GM08714 (cell line): ENCODE data around the gene CCDC47.
"Not testable (repeated sequence)": the region's sequence is repeated elsewhere in the genome, so short reads cannot be mapped to it uniquely, and the experiment has no call there.

Source experiments
- H3K4me3 ChIP-seq: fragments of 200-500 bp; sonication (Bioruptor generic); 2 replicates; pipeline ENCODE4 v1.5.1; 2014; ENCODE audit warnings: mild to moderate bottlenecking, low read length, inconsistent platforms
- ZNF274 ChIP-seq: IDR thresholded peaks from 2 replicates; pipeline ENCODE4 v1.6.1; 2012; ENCODE audit warnings: mild to moderate bottlenecking, low read depth, low read length

The CCDC47 gene

GRCh38 chr17:63722403-63722802 lies 51.0 kb downstream of the CCDC47 start:
- TF ChIP-seq ZNF274, result no peak

GRCh38 chr17:63720194-63720593 lies 53.2 kb downstream of the CCDC47 start:
- H3K4me3 ChIP-seq, result not testable (repeated sequence)

More at GRCh38 chr17:63722403-63722802, 51.0 kb downstream of the CCDC47 start:
- no peak overlapping the region for H3K4me3 ChIP-seq

- TF ChIP-seq ZNF274, result no peak
- H3K4me3 ChIP-seq, result no peak overlapping the region
These were observed 54.4 kb downstream of the CCDC47 start for GRCh38 chr17:63718988-63719387.

- no peak for TF ChIP-seq ZNF274
- H3K4me3 ChIP-seq, result no peak overlapping the region
These were observed 57.0 kb downstream of the CCDC47 start for GRCh38 chr17:63716426-63716825.

- TF ChIP-seq ZNF274, result no peak
These were observed 58.7 kb downstream of the CCDC47 start for GRCh38 chr17:63714550-63715277.

GRCh38 chr17:63709110-63709509 lies 64.3 kb downstream of the CCDC47 start:
- no peak overlapping the region for H3K4me3 ChIP-seq
- TF ChIP-seq ZNF274, result no peak

More at GRCh38 chr17:63714550-63715277, 58.7 kb downstream of the CCDC47 start:
- no peak overlapping the region for H3K4me3 ChIP-seq

GRCh38 chr17:63707151-63707550 lies 66.2 kb downstream of the CCDC47 start:
- TF ChIP-seq ZNF274, result no peak
- H3K4me3 ChIP-seq, result no peak overlapping the region

GRCh38 chr17:63706336-63707082 lies 66.9 kb downstream of the CCDC47 start:
- TF ChIP-seq ZNF274, result no peak
- H3K4me3 ChIP-seq, result no peak overlapping the region

- no peak overlapping the region for H3K4me3 ChIP-seq
These were observed 67.7 kb downstream of the CCDC47 start for GRCh38 chr17:63705657-63706056.

GRCh38 chr17:63704836-63705235 lies 68.6 kb downstream of the CCDC47 start:
- TF ChIP-seq ZNF274, result no peak
- H3K4me3 ChIP-seq, result no peak overlapping the region

More at GRCh38 chr17:63705657-63706056, 67.7 kb downstream of the CCDC47 start:
- TF ChIP-seq ZNF274, result no peak

GRCh38 chr17:63704259-63704576 lies 69.2 kb downstream of the CCDC47 start:
- TF ChIP-seq ZNF274, result no peak
- H3K4me3 ChIP-seq, result no peak overlapping the region

GRCh38 chr17:63703556-63704258 lies 69.7 kb downstream of the CCDC47 start:
- TF ChIP-seq ZNF274, result no peak
- H3K4me3 ChIP-seq, result no peak overlapping the region

GRCh38 chr17:63703029-63703428 lies 70.4 kb downstream of the CCDC47 start:
- H3K4me3 ChIP-seq, result no peak overlapping the region; the same call in 1 of the 2 replicates

GRCh38 chr17:63702721-63703015 lies 70.7 kb downstream of the CCDC47 start:
- H3K4me3 ChIP-seq, result peak overlapping the region; percentile 58; the same call in 1 of the 2 replicates

More at GRCh38 chr17:63703029-63703428, 70.4 kb downstream of the CCDC47 start:
- TF ChIP-seq ZNF274, result no peak

More at GRCh38 chr17:63702721-63703015, 70.7 kb downstream of the CCDC47 start:
- TF ChIP-seq ZNF274, result no peak
